Lung microvascular endothelial cell (primary cell): ENCODE measurements around the gene ATAD3B. TPM values are rescaled to one million over a fixed set of nuclear protein-coding genes. Genes with fewer than 3 reads are reported as not detected.
"Not testable (repeated sequence)": the region's sequence is repeated elsewhere in the genome, so short reads cannot be mapped to it uniquely, and the experiment has no call there.

Source experiments
- DNase-seq, 2 donors: peaks; one replicate each; pipeline versions ENCODE4 v3.0.0 to v3.0.0-alpha.2; 2010; ENCODE audit warnings: low read depth in 2 of 2
- total RNA-seq: library from RNA; depleted of rRNA; stranded (reverse); fragments of >200 nt; gene quantifications from 2 replicates; pipeline ENCODE4 v1.2.1, GENCODE V29; 2014

The ATAD3B gene
- total RNA-seq, 1 donor from 2014 or later: 19.4 TPM

DNA sequence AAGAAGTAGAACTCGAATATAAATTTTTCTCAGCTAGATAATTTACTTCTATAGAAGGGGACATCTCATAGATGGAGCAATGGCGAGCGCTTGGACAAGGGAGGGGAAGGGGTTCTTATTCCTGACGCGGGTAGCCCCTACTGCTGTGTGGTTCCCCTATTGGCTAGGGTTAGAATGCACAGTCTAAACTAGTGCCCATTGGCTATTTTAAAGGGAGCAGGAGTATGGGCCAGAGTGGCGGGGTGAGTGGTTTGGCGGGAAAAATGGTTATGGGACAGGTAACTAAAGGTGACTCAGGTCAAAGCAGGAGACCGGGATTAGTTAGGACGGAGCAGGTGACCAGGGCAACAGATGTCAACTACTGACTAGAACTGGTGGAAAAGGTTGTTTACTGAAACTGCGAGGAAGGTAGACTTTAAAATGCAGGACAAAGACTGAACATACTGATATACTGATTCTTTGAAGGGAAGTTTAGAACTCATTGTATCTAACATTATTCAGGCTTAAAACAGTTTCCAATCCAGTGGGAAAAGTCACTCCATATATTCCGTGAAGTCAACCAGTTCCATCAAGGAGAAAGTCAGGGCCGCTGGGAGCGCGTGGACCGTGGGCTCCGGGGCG, 39.5 kb downstream of the ATAD3B start:
- DNase-seq: peak; percentile 10 to 34

DNA sequence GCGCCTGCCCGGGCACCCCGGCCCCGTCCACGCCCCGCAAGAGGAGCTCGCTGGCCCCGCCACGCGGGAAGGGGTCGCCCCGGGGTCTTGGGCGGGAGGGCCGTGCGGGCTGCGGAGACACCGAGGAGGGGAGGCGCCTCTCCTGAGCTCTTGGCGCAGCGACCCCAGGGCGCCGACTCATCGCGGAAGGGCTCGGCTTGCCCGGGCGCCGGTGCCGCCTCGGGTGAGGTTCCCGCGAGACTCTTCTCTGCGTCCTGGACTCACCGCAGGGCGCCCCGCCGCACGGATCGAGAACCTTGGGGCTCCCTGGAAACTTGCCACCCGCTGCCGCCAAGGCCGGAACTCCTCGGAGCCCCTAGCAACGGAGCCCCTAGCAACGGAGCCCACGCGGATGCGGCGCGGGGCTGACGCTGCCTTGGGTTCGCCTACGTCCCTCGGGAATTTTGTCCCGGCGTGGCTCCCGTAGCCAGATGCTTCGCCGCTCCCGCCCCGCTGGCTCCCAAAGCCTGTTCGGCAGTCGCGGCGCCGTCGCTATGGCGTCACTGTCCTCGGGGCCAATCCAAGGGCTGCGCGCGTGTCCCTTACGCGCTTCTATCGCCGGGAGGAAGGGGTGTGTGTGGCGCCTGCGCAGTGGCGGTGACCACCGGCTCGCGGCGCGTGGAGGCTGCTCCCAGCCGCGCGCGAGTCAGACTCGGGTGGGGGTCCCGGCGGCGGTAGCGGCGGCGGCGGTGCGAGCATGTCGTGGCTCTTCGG, 40.1 kb downstream of the ATAD3B start, which contains the start of gene ATAD3A:
Gene ATAD3A, plus strand, starts transcription at position 630 of the 753 bp plus-strand sequence. Its CDS starts 107 bp downstream, at position 737.
- DNase-seq: peak; percentile 99

DNA sequence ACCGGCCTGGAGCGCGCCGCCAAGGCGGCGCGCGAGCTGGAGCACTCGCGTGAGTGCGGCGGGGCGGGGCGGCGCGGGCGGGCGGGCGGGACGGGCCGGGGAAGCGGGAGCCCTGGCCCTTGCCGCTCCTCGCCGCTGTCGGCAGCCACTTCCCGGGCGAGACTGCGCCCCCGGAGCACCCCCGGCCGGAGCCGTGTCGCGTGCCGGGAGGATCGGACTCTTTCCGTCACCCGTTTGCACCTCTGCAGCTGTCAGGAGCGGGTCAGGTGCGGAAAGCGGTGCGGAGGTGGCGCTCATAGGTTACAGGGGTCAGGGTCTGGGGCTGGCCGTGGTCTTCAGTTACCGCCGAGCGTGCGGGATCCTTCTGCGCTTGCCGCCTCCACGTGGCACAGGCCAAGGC, 40.9 kb downstream of the ATAD3B start:
- not testable (repeated sequence) for DNase-seq

DNA sequence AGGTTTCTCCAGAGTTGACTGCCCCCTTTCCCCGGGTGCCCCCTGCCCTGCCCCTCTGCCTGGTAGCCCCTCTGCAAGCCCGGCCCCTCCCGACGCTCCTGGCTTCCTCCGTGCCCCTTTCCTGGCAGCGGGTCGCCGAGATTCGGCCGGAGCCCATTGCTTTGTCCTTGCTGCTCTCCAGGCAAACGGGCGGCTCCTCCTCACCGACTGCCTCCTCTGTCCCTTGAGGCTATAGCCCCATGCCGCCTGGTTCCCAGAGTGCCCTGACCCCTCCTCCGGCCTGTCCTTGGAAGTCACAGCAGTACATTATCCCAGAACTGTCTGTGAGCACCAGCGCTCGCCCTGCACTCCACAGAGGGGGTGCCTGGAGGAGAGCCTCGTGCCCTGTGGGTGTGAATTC, 42.1 kb downstream of the ATAD3B start:
- DNase-seq: not testable (repeated sequence)

DNA sequence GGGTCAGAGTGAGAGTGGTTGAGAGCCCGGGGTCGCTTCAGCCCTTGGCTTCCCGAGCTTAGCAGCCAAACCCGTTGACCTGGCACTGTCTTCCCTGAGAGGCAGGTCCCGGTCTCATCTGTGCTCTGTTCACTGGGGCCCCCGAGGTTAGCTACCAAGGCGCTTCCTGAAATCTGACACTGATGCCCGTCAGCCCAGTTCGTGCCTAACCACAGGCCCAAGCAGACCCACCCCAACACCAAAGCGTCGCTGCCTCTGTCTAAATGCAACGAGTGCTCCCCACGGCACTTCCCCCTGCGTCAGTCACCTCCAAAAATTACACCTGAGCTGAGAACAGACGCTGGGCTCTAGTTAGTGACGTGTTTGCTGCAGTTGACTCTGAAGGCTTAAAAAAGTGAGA, 42.8 kb downstream of the ATAD3B start:
- DNase-seq: not testable (repeated sequence)

DNA sequence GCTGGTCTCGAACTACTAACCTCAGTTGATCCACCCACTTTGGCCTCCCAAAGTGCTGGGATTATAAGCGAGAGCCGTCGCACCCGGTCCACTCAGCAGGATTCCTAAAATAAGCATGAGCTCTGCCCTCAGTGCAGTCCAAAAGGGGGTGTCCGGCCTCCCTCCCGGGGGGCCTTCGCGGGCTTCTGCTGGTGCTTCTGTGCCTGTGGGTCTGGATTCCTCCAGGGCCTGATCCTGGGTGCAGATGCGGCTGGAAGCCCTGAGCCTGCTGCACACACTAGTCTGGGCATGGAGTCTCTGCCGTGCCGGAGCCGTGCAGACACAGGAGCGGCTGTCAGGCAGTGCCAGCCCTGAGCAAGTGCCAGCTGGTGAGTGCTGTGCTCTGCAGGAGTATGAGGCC, 45.4 kb downstream of the ATAD3B start:
- DNase-seq: not testable (repeated sequence)

DNA sequence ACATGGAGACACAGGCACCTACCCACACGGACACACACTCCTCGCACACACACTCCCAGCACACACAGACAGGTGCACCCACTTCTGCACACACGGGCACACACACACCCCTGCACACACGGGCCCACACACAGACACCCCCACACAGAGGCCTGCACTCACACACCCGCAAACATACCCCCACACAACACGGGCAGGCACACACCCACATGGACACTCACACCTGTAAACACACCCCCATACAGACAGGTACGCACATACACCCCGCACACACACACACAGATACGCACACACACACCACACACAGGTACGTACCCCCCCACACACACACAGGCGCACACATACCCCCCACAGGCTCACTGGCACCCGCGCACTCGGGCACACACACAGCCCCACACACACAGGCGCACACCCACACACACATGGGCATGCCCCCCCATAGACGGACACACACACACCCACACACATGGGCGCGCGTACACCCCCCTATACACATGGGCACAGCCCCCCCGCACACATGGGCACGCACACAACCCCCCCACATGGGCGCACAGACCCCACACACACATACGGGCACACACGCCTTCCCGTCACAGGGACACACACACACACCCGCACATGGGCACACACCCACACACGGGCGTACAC, 46.5 kb downstream of the ATAD3B start:
- DNase-seq: no peak

DNA sequence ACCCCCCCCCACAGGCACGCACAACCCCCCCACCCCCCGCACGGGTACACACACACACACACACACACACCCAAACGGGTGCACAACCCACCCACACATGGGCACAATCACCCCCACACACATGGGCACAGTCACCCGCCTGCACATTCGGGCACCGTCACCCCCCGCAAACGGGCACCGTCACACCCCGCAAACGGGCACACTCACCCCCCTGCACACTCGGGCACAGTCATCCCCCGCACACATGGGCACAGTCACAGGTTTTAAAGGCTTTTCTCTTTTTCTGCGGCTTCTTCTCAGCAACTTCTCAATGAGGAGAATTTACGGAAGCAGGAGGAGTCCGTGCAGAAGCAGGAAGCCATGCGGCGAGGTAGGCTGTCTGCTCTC, 47.0 kb downstream of the ATAD3B start:
- not testable (repeated sequence) for DNase-seq

DNA sequence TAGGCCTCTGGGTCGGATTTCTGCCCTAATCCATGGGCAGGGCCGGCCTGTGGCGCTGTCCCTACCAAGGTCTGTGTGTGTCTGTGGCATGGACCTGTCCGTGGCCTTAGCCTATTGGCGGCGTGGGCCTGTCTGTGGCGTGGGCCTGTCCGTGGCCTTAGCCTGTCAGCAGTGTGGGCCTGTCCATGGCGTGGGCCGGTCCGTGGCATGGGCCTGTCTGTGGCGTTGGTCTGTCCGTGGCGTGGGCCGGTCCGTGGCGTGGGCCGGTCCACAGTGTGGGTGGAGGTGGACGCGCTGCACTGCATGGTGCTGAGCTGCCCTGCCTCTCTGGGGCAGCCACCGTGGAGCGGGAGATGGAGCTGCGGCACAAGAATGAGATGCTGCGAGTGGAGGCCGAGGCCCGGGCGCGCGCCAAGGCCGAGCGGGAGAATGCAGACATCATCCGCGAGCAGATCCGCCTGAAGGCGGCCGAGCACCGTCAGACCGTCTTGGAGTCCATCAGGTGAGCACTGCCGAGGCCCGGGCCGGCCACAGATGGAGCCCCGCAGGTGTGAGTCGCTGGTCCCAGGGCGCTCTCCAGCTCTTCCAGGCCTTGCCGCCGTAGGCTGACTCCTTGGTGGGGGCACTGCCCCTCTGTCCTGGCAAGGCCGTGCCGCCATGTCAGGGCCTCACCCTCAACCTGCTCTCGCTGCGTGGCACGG, 48.4 kb downstream of the ATAD3B start:
- DNase-seq: not testable (repeated sequence)

DNA sequence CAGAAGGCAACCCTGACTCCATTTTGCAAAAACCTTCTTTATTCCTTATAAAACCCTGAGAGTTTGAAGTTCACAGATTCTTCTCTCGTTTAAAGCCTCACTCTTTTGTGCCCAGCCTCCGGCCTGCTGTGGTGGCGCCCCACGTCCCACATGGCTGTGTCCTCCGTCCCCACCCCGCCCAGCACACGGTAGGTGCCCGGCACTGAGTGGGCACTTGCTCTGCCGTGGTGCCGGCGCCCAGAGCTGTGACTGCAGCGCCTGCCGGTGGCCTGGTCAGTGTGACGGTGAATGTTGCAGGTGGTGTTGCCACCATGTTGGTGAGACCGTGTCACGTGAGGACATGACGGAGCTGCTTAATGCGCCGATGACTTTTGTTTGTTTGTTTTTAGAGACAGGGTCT, 49.8 kb downstream of the ATAD3B start:
- no peak for DNase-seq

DNA sequence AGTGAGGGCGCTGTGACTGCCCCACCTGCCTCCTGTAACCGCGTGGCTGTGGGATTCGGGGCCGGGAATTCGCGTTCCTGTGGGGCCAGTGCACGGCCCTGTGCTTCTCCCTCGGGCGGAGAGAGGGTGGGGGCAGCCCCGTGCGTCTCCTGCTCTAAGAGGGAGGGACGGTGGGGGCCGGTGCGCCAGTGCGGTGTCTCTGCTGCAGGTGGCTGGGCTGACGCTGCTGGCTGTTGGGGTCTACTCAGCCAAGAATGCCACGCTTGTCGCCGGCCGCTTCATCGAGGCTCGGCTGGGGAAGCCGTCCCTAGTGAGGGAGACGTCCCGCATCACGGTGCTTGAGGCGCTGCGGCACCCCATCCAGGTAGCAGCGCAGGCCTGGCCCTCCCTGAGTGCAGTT, 51.0 kb downstream of the ATAD3B start:
- DNase-seq: not testable (repeated sequence)

DNA sequence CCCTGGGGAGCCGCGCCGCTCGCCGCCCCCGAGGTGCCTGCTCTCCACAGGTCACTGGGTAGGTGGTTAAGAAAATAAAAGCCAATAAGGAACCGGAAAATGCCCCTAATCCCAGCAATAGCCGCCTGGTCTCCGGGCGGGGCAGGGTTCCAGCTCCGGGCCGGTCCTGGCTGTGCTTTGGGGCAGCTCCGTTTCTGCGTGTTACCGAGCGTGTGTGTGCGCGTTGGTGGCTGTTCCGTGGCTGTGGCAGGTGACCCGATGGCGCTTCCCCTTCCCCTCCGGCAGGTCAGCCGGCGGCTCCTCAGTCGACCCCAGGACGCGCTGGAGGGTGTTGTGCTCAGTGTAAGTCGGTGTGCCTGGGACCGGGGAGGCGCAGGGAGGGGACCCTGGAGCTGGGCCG, 51.7 kb downstream of the ATAD3B start:
- not testable (repeated sequence) for DNase-seq

DNA sequence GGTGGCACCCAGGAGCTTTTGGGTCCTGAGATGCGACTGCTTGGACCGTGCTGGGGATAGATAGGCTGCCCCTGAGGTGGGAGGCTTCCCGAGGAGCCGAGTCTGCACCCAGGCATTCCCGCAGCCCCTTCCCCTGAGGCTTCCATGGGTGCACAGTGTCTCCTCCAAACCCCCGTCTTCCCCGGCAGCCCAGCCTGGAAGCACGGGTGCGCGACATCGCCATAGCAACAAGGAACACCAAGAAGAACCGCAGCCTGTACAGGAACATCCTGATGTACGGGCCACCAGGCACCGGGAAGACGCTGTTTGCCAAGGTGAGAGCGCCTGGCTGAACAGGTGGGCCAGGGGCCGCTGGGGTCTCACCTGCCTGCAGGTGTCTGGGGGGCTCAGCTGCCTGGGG, 52.1 kb downstream of the ATAD3B start:
- DNase-seq: not testable (repeated sequence)

DNA sequence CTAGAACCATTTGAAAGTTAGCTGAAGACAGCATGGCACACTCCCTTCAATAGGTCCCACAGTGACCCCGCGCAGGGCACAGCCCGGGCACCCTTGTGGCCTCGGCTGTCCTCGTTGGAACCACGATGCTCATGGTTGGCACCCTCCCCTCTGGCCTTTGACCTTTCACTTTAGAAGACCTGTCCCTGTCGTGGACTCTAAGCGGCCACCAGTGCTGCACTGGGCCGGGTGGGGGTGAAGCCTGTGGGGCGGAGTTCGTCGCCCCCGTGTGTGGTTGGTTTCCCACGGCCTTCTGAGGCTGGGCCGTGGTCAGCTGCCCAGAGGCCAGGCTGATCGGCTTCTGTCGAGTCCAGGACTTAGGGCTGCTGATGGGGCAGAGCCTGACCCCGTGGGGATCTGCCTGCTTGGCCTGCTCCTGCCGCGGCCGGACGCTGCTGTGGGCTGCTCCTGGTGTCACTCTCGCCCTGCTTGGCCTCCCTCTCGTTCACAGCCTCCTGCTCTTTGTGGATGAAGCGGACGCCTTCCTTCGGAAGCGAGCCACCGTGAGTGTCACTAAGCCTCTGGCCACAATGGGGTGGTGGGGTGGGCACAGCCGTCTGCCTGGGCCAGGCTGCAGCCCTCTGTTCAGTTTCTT, 53.3 kb downstream of the ATAD3B start:
- DNase-seq: not testable (repeated sequence)

DNA sequence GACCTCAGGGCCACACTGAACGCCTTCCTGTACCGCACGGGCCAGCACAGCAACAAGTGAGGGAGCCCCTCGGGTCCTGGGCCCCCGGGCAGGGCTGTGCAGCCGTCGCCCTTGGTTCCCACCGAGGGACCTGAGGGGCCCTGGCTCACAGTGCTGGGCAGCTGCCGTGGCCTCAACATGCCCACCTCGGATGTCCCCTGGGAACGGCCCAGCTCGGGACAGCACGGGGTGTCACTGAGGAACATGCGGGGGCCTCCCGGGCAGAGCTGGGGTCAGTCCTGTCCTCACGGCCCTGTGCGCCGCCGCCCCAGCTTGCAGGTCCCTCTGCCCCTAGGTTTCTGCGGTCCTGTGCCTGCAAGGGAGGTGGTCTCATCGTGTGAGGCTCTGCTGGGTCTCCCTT, 54.9 kb downstream of the ATAD3B start:
- DNase-seq: not testable (repeated sequence)

DNA sequence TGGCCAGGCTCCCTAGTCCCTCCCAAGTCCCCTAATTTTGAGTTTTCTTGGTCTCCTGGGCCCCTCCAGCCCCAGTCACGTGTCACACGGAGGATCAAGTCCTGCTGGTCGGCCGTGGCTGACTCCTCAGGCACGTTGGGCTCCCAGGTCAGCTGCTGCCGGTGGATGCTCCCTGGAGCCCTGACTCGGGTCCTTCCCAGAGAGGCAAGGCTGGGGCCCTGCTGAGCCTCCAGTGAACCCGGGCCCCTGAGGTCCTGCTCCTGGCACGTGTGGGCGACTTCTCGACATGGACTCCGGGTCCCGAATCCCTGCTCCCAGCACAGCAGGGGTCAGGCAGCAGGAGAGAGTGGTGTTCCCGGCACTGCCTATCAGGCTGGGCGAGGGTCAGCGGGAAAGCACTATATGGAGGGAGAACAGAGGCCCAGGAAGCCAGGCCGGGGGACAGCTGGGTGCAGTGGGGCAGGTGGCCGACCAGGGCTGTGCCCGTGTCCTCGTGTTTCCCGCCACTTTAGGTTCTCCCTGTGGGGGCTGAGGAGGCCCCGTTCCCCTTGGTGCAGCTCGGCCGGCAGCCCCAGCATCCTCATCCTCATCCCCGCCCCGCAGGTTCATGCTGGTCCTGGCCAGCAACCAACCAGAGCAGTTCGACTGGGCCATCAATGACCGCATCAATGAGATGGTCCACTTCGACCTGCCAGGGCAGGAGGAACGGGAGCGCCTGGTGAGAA, 55.7 kb downstream of the ATAD3B start:
- no peak for DNase-seq

DNA sequence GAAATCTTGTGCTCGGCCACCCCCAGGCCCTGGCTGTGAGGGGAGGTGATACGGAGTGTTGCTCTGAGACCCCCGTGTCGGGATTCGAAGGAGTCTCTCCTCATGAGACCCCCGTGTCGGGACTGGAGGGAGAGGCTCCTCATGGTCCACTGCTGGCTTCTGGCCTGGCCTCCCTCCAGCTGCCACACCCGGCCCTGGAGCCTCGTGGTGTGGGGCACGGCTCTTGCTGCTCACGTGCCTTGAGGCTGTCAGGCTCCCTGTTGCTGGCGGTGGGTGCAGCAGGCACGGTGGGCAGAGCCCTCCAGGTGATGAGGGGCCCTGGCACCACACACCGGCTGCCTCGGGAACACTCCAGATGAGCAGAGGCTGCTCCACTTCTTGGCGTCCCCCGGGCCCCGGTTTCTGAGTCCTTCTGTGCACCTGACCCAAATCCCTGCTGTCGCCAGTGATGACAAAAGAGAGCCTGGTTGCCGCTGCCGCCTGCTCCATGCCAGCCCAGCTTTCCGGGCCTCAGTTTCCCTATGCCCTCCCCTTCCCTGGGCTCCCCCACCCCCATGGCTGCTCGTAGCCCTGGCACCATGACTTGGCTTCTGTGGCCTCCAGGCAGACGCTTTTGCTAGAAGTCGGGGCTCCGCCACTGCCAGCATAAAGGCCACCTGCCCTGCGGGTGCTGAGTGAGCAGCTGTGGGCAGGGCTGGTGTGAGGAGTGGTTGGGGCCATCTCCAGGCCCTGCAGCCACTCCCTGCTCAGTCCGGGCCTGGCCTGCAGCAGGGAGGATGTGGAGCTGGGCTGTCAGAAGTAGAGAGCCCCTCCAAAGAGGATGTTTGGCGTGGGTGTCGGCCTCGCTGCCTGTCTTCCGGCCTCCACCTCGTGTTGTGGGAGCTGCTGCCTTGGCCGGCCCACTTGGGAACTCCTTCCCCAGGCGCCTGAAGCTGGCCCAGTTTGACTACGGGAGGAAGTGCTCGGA, 57.0 kb downstream of the ATAD3B start:
- DNase-seq: no peak

DNA sequence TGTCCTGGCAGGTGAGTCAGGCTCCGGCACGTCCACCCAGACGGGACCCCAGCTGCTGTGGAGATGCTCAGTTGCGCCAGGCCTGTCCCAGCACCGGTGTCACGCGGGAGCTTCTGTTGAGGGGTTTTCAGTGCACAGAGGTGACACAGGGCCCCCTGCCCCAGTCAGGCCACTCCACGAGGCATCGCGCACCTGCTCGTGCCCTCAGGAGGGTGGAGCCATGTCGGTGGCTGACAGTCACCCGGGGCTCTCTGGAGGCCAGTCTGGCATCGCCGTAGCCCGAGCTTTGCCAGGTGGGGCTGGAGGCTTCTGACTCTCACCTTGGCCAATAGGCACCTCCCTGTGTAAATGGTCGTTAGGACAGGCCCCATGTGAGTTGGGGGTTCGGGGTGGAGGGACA, 57.8 kb downstream of the ATAD3B start:
- DNase-seq: no peak

DNA sequence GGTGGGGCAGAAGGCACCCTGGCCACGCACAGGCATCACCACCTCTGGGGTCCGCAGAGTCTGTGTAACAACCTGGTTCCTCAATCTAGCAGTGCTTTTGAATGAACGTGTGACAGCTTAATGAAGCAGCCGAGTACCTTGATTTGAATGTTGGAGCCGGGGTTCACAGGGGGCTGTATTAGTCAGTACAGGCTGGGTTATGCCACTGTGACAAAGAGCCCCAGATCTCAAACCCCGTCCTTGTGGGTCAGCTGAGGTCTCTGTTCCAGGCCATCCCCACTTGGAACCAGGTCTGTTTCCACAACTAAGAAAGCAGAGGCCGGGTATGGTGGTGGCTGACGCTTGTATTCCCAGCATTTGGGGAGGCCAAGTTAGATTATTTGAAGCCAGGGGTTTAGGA, 58.4 kb downstream of the ATAD3B start:
- DNase-seq: no peak

DNA sequence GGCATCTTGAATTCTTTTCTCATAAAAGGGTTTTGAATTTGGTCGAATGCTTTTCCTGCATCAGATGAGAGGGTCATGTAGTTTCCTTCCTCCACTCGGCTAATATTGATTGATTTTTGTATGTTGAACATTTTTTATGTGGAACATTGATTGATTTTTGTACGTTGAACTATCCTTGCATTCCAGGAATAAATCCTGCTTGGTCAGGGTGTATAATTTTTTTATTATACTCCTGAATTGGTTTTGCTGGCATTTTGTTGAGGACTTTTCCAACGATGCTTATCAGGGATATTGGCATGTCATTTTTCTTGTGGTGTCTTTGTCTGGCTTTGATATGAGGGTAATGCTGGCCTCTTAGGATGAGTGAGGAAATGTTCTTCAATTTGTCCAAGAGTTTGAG, 60.4 kb downstream of the ATAD3B start:
- DNase-seq: no peak
